SIG-M5 treated with dmso at 0.1 percent for 504 hours (cell line): ENCODE results near the gene C1orf210.

Source experiments
- DNase-seq: peaks from one replicate; lab custom pipeline; 2025; ENCODE audit not compliant: unreplicated experiment; lab: John Stamatoyannopoulos, UW

Gene C1orf210

DNA sequence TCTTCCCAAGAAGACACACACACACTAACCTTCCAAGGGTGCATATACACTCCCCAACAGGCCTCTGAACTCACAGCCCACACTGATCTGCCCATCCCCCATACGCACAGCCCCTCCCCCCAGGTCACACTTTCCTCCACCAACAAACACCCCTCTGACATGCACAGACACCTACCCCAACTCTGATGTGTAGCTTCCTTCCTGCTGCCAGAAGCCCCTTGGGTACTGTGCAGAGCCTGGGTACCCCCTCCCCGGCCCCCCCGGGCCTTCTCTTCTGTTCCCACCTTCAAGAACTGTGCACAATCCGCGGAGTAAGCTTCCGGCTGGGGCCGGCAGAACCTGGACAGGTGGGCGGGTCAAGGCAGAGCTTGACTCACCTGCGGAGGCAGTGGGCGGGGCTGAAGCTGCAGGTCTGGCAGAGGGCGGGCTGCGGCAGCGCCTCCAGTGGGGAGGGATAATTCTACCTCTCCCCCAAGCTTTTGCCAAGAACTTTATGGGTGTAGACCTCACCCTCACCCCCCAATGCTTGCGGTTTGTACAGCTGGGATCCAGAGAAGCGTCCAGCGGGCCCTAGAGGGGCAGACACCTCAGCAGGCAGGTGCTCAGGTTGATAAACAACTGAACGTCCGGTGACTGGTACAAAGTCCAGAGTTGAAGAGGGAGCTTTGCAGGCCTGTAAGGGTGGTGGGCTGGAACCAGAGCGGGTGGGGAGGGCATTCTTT, at the start of gene C1orf210:
C1orf210 (minus strand) TSS at position 313 of the 722 bp plus-strand sequence. CDS start 2,311 bp downstream, outside the sequence.
- peak; percentile 14 for DNase-seq

DNA sequence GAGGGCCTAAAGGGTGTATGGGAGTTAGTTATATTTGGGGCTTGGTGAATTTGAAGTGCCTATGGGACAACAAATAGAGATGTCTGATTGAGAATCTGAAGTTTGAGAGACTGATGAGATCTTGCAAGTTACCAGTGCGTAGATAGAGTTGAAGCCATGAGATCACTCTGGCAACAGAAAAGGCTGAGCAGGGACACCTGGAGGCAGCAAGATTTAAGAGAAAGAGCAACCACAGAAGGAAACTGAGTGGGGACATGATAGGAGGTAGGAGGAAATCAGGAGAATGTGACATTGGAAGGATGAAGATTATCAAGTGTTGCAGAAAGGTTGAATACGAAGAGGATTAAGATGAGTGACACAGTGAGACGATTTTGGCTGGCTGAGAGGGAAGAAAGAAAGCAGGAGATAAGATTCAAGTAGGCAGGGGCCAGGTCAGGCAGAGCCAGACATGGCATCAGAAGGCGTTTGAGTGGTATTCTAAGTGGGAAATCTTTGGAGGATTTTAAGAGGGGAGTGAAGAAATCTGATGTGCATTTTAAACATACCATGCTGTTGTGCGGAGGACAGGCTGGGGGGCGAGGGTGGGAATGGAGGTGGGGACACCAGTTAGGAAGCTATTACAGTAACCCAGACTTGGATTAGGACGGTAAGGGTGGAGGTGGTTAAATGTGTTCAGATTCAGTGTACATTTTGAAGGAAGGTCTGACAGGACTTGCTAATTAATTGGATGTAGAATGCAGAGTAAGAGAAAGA, 49.2 kb upstream of the C1orf210 start:
- no peak for DNase-seq

DNA sequence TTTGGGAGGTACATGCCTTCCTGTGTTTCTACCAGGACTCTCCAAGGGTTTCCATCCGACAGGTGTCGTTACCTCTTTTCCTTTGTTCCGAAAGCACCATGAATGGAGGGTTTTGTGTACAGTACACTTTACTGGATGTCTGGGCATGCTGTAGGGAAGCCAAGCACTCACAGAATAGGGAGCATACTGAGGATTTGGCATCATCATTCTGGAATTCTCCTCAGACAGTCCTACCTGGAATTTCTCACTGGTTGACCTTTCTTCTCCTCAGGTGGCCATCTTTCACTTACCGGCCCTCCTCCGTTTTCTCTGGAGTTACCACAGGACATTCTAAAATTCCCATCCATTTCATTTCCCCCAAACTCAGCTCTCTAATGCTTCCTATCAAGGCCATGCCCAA, 46.3 kb upstream of the C1orf210 start:
- no peak for DNase-seq

DNA sequence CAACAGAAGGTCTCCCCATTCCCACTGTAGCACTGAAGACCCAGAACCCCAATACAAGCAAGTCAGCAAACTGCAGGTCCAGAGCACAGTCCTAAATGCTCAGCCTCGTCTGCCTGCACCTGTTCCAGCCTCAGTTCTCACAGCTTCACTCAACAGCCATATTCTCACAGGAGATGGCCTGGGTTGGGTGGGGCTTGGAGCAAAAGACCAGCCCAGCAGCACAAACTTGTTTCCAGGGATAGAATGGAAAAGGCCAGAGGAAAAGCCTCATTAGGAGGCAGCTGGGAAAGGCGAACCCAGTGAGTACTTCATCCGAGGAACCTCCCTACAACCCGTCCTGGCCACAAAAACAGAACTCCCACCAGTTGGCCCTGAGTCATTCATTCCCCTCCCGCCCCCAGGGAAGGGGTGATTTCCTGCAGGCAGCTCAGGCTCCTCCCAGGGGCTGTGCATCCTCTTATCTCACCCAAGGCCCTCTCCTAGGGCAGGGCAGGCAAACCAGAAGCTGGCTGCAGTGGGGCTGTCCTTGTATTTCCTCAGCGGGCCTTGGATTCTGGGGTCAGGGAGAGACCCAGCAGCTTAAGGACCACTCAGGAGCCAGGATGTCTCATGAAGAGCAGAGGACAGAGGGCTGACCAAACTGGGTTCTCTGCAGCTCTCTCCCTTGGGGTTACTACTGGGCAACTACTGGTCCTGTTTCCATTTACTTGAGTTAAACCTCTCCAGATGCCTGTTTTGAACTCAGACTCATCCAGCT, 44.8 kb upstream of the C1orf210 start:
- DNase-seq = peak; percentile 49

DNA sequence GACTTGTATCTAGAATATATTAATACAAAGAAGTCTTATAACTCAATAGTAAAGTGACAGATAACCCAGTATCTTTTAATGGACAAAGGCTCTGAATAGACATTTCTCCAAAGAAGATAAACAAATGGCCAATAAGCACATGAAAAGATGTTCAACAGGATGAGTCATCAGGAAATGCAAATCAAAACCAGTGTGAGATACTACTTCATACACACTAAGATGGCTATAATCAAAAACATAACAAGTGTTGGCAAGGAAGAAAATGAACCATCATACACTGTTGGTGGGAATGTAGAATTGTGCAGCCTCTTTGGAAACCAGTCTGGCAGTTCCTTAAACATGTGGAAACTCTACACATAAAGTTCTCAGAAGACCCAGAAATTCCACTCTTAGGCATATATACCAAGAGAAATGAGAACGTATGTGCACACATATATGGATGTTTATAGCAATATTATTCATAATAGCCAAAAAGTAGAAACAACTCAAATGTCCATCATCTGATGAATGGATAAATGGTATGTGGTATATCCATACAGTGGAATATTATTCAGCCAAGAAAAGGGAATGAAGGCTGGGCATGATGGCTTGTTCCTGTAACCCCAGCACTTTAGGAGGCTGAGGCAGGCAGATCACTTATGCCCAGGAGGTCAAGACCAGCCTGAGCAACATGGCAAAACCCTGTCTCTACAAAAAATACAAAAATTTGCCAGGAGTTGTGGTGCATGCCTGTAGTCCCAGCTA, 42.3 kb upstream of the C1orf210 start:
- DNase-seq = no peak

DNA sequence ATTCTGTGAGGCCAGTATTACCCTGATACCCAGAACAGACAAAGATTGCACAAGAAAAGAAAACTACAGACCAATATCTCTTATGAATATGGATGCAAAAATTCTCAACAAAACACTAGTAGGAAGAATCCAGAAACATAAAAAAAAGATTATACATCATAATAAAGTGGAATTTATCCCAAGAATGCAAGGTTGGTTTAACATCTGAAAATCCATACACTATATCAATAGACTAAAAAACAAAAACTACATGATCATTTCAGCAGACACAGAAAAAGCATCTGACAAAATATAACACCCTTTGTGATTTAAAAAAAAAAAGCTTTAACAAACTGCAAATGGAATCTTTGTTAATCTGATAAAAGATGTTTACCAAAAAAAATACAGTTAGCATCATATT, 40.0 kb upstream of the C1orf210 start:
- DNase-seq = no peak

DNA sequence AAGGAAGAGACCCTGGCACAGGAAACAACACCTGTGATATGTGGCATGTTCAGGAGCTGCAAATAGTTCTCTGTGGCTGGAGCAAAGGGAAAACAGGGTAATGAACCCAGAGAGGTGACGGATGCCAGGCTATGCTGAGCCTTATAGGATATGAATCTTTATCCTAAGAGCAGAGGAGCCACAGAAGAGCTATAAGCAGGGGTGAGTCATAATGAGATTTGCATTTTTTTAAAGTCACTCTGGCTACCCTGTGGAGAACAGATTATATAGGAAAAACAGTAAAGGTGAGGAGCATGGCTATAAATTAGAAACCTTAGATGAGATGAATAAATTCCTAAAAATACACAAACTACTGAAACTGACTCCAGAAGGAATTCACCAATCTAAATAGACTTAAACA, 39.4 kb upstream of the C1orf210 start:
- no peak for DNase-seq

DNA sequence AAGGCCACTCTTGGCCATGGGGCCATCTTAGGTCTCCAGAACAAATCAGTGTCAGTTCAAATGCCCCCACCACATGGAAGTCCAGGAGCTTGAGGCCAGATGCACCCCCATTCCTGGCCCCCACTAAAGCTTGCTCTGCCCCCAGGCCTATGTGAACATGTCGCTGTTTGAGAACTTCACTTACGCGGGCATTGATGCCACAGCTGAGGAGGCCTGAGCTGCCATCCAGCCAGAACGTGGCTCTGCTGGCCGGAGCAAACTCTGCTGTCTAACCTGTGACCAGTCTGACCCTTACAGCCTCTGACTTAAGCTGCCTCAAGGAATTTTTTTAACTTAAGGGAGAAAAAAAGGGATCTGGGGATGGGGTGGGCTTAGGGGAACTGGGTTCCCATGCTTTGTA, 37.1 kb upstream of the C1orf210 start:
- DNase-seq = no peak

DNA sequence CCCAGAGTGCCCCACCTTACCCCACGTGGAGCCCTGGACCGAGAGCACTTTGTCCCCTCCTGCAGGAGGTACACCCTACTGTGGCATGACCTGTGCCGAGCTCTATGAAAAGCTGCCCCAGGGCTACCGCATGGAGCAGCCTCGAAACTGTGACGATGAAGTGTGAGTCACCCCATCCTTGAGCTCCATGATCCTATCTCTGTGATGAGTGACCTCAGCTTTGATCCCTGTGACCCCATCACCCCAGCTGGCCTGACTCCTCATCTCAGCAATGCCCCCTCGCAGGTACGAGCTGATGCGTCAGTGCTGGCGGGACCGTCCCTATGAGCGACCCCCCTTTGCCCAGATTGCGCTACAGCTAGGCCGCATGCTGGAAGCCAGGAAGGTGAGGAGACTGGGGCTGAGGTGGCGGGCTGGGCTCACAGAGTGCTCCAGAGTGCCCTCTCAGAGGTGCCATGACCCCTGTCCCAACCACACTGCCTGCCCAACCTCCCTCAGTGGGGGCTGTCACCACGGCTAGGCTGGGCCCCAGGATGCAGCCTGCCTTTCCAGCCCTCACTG, 36.0 kb upstream of the C1orf210 start:
- DNase-seq = no peak

DNA sequence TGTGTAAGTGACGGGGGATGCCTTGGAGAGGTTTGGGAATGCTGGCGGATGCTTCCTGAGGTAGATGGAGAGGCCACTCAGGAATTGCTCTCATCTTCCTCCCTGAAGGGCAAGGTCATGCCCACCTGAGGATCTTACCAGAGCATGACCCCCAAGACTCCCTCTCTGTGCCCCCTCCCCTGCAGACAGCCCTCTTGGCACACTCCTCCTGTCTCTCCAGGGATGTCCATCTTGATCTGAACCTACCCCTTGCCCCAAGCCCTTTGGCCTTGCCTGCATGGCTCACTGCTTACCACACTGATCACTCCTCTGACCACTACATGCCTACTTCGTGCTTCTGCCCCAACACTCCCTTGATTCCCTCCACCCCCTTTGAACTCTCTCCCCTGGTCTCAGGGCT, 34.4 kb upstream of the C1orf210 start:
- DNase-seq = no peak

DNA sequence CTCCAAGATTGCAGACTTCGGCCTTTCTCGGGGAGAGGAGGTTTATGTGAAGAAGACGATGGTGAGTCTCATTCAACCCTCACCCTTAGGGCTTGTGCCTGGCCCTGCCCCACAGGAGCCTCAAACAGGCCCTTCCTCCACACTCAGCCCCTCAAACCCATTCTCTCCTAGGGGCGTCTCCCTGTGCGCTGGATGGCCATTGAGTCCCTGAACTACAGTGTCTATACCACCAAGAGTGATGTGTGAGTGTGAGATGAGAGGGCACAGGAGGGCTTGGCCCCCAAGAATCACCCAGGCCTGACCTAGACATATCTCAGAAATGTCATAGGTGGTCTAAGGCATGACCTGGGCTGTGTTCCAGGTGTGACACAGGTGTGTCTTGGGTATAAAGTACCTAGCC, 33.9 kb upstream of the C1orf210 start:
- no peak for DNase-seq

DNA sequence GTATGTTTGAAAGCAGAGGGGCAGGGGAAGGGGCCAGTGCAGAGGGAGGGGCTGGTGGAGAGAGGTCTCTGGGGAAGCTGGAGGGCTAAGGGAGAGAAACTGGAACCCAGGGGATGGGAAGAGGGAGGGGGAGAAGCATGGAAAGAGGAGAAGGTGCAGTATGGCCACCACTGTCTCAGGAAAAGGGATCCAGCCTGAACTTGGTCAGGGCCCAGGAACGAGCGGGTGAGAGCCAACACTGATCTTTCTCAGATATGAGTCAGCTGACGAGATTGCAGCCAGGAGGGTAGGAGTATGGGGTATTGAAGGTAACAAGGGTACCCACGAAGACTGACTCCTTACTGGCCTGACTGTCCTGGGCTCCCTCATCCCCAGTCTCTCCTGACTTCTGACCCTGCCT, 33.5 kb upstream of the C1orf210 start:
- no peak for DNase-seq

DNA sequence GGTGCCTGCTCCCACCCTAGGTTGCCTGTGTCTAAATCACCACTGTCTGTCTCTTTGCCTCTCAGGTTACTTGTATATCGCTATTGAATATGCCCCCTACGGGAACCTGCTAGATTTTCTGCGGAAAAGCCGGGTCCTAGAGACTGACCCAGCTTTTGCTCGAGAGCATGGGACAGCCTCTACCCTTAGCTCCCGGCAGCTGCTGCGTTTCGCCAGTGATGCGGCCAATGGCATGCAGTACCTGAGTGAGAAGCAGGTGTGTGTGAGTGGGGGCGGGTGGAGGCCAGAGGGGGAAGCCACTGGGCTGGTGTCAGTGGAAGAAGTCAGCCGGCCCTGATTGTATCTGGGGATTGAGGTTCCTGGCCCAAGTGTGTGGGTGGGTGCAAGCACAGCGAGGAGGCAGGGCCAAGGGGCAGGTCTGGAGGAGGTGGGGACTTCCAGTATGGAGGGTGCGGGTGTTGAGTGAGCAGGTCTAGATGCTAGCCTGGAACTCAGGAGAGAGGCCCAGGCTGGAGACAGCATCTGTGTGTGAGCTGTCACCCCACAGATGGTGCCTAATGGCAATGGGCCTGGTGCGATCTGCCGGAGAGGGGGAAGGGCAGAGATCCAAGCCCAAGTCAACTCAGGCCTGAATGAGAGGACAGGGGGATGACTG, 32.6 kb upstream of the C1orf210 start:
- no peak for DNase-seq

DNA sequence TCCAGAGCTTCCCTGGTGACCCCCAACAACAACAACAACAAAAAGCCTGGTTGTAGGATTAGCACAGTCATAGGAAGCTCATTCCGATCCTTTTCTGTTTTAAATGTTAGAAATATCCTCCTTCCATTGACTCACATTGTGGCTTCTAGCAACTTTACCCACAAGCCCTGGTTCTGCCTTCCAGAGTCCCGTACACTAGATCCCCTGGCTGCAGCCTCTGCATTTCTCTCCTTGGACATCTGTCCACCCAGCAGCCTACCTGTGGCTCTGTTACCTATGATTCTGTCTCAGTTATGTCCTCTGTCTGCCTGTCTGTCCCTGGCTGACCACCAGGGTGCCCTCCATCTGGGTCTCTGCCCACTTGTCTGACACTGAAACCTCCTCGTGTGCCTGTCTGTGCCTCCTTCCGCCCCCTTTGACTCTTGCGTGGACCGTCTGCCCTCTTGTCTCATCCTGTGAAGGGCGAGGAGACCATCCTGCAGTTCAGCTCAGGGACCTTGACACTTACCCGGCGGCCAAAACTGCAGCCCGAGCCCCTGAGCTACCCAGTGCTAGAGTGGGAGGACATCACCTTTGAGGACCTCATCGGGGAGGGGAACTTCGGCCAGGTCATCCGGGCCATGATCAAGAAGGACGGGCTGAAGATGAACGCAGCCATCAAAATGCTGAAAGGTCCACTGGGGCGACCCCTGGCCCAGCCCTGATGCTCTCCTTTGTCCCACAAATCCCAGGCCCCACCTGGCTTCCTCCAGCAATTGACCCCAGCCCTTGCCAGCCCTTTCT, 31.5 kb upstream of the C1orf210 start:
- DNase-seq = no peak

DNA sequence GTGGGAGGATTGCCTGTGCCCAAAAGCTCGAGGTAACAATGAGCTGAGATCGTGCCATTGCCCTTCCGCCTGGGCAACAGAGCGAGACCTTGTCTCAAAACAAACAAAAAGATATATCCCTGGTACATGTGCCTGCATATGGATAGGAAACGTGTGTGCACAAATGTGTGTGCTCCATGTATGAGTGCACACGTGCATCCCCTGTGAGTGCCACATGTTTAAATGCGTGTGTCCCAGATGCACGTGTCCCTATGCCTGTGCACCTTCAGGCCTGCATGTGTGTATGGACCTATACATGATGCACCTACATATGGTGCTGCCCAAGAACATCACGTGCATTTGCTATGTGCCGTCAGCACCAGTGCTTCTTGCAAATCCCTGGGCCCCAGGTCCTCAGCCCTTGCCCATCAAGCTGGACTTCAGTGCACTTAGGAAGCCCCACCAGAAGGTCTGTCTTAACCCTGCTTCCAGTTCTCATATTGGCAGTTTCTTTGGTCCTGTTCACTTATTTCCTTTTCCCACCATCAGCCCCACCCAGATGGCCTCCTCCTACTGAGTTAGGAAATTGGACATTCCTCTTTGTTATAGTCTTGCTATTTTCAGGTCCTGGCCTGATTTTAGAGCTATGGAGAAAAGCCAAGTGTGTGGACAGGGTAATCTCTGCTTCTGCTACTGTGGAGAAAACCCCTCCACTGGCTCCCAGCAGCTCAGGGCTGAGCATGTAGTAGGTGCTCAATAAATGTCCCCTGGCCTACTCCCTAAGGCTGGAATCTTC, 30.8 kb upstream of the C1orf210 start:
- no peak for DNase-seq

DNA sequence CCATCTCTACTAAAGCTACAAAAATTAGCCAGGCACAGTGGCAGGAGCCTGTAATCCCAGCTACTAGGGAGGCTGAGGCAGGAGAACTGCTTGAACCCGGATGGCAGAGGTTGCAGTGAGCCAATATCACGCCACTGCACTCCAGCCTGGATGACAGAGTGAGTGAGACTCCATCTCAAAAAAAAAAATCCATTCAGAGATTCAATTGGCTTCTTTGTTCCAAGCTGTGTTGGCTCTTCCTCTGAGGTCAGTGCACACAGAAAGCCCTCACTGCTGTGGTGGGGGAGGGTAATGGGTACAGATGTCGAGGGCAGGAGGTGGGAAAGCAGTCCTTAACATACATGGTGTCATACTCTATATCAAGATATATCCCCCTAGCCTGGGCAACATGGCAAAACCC, 30.1 kb upstream of the C1orf210 start:
- no peak for DNase-seq

DNA sequence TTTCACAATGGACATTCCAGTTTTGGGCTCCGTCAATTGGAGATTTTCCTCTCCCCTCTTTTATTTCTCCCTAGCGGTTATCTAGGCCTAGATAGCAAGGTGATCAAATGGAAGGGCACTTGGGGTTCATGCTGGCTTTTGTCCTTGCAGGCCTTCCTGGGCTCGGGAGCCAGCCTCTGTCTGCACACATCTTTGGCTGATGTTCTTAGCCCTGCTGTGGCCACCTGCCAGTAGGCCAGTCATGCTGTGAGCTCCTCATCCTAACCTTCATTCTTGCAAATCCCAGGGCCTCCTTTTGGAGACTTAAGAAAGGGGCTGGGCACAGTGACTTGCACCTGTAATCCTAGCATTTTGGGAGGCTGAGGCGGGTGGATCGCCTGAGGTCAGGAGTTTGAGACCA, 28.9 kb upstream of the C1orf210 start:
- DNase-seq = no peak

DNA sequence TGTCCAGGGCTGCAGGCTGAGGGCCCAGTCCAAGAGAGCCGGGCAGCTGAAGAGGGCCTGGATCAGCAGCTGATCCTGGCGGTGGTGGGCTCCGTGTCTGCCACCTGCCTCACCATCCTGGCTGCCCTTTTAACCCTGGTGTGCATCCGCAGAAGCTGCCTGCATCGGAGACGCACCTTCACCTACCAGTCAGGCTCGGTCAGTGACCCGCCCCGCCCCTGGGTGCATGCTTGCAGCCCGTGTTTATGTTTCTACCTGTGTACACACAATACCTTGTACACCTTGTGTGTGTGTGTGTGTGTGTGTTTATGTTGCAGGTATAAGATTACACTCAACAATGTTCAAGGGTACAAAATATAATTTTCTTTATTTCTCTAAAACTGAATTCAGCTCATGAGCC, 28.4 kb upstream of the C1orf210 start:
- no peak for DNase-seq
